H9 (cell line): ENCODE results near the gene BMP7. TPM values are rescaled to one million over a fixed set of nuclear protein-coding genes. Genes with fewer than 3 reads are reported as not detected.

ENCODE experiments used
- DNase-seq: peaks from one replicate; pipeline ENCODE4 v3.0.0-alpha.2; 2017
- H2AFZ ChIP-seq: one replicate; pipeline ENCODE4 v1.6.1; 2013; ENCODE audit warnings: mild to moderate bottlenecking, low read length, control low read depth, moderate library complexity
- H2AK5ac ChIP-seq: 2 replicates; pipeline ENCODE4 v1.6.1; 2013; ENCODE audit warnings: low read length, control low read depth, mixed read lengths; ENCODE audit not compliant: insufficient read length
- H2BK120ac ChIP-seq: one replicate; pipeline ENCODE4 v1.6.1; 2013; ENCODE audit warnings: low read depth, mild to moderate bottlenecking, low read length, control low read depth, inconsistent platforms; ENCODE audit not compliant: poor library complexity, severe bottlenecking
- H2BK12ac ChIP-seq: 2 replicates; pipeline ENCODE4 v1.6.1; 2013; ENCODE audit warnings: low read length, control low read depth, mixed read lengths, low read depth; ENCODE audit not compliant: insufficient read length
- H2BK15ac ChIP-seq: 2 replicates; pipeline ENCODE4 v1.6.1; 2013; ENCODE audit warnings: low read depth, low read length, control low read depth
- H2BK20ac ChIP-seq: one replicate; pipeline ENCODE4 v1.6.1; 2013; ENCODE audit warnings: low read depth, mild to moderate bottlenecking, low read length, control low read depth, inconsistent platforms; ENCODE audit not compliant: poor library complexity, severe bottlenecking
- H2BK5ac ChIP-seq: 2 replicates; pipeline ENCODE4 v1.6.1; 2013; ENCODE audit warnings: low read length, control low read depth, mixed read lengths; ENCODE audit not compliant: insufficient read length
- H3K14ac ChIP-seq: 2 replicates; pipeline ENCODE4 v1.6.1; 2013; ENCODE audit warnings: low read length, control low read depth; ENCODE audit not compliant: insufficient read depth
- H3K18ac ChIP-seq: 2 replicates; pipeline ENCODE4 v1.6.1; 2013; ENCODE audit warnings: low read depth, mild to moderate bottlenecking, mixed read lengths, low read length, control low read depth; ENCODE audit not compliant: insufficient read length
- H3K23ac ChIP-seq: 2 replicates; pipeline ENCODE4 v1.6.1; 2013; ENCODE audit warnings: low read length, control low read depth, mixed read lengths, low read depth; ENCODE audit not compliant: insufficient read length
- H3K23me2 ChIP-seq: 2 replicates; pipeline ENCODE4 v1.6.1; 2013; ENCODE audit warnings: low read depth, mild to moderate bottlenecking, mixed read lengths, low read length, control low read depth; ENCODE audit not compliant: insufficient read length, poor library complexity, severe bottlenecking
- H3K27ac ChIP-seq: 2 replicates; pipeline ENCODE4 v1.5.1; 2013; ENCODE audit warnings: low read length, control low read depth, mixed read lengths, low read depth; ENCODE audit not compliant: insufficient read length
- H3K27me3 ChIP-seq: 2 replicates; pipeline ENCODE4 v1.6.1; 2013; ENCODE audit warnings: low read length, control low read depth, inconsistent platforms; ENCODE audit not compliant: insufficient read depth
- H3K4ac ChIP-seq: 2 replicates; pipeline ENCODE4 v1.6.1; 2013; ENCODE audit warnings: low read depth, mild to moderate bottlenecking, control low read depth, inconsistent platforms, low read length, moderate library complexity
- H3K4me1 ChIP-seq: 2 replicates; pipeline ENCODE4 v1.6.1; 2013; ENCODE audit warnings: low read length, control low read depth, inconsistent platforms; ENCODE audit not compliant: insufficient read depth
- H3K4me2 ChIP-seq: 2 replicates; pipeline ENCODE4 v1.6.1; 2013; ENCODE audit warnings: low read length, control low read depth, mixed read lengths; ENCODE audit not compliant: insufficient read length, insufficient read depth
- H3K56ac ChIP-seq: 2 replicates; pipeline ENCODE4 v1.6.1; 2013; ENCODE audit warnings: low read depth, mild to moderate bottlenecking, mixed read lengths, low read length, control low read depth; ENCODE audit not compliant: insufficient read length
- H3K79me1 ChIP-seq: 2 replicates; pipeline ENCODE4 v1.6.1; 2013; ENCODE audit warnings: low read depth, mild to moderate bottlenecking, moderate library complexity, low read length, control low read depth, inconsistent platforms; ENCODE audit not compliant: insufficient read depth, poor library complexity, severe bottlenecking
- H3K79me2 ChIP-seq: 2 replicates; pipeline ENCODE4 v1.6.1; 2013; ENCODE audit warnings: low read length, control low read depth, inconsistent platforms; ENCODE audit not compliant: insufficient read depth
- H3K9ac ChIP-seq: 2 replicates; pipeline ENCODE4 v1.6.1; 2013; ENCODE audit warnings: low read length, control low read depth, mixed read lengths; ENCODE audit not compliant: insufficient read length; ENCODE audit errors: extremely low read depth
- H3K9me3 ChIP-seq: one replicate; pipeline ENCODE4 v1.6.1; 2013; ENCODE audit warnings: low read depth, low read length, inconsistent platforms; ENCODE audit not compliant: control insufficient read depth
- H3T11ph ChIP-seq: one replicate; pipeline ENCODE4 v1.6.1; 2013; ENCODE audit warnings: mild to moderate bottlenecking, low read length, control low read depth, inconsistent platforms
- H4K20me1 ChIP-seq: one replicate; pipeline ENCODE4 v1.6.1; 2013; ENCODE audit not compliant: control insufficient read depth, insufficient read length, insufficient read depth
- H4K5ac ChIP-seq: 2 replicates; pipeline ENCODE4 v1.6.1; 2013; ENCODE audit warnings: low read depth, mild to moderate bottlenecking, mixed read lengths, low read length, control low read depth; ENCODE audit not compliant: insufficient read length
- H4K8ac ChIP-seq: replicated peaks from 2 replicates; pipeline ENCODE4 v1.6.1; 2013; ENCODE audit warnings: low read length, control low read depth, mixed read lengths, low read depth; ENCODE audit not compliant: insufficient read length
- H4K91ac ChIP-seq: 2 replicates; pipeline ENCODE4 v1.6.1; 2013; ENCODE audit warnings: low read depth, mild to moderate bottlenecking, moderate library complexity, mixed read lengths, low read length, control low read depth; ENCODE audit not compliant: insufficient read length
- H3K27ac Mint-ChIP-seq, 3 experiments: 2 replicates in 2 of 3; 3 replicates in 1 of 3; pipeline ENCODE4 v1.8.0; 2020 to 2021; ENCODE audit warnings: mixed read lengths in 3 of 3, mild to moderate bottlenecking in 1 of 3, moderate library complexity in 1 of 3
- H3K27me3 Mint-ChIP-seq: 2 replicates; pipeline ENCODE4 v1.8.0; 2021; ENCODE audit warnings: low read depth, mild to moderate bottlenecking, moderate library complexity, mixed read lengths
- H3K36me3 Mint-ChIP-seq, 3 experiments: 2 replicates in 2 of 3; 3 replicates in 1 of 3; pipeline ENCODE4 v1.8.0; 2020 to 2021; ENCODE audit warnings: low read depth in 3 of 3, mixed read lengths in 3 of 3; ENCODE audit not compliant: insufficient read depth in 1 of 3
- H3K4me1 Mint-ChIP-seq, 2 experiments: 2 replicates each; pipeline ENCODE4 v1.8.0; 2020; ENCODE audit warnings: mixed read lengths in 2 of 2
- H3K4me3 Mint-ChIP-seq, 2 experiments: 2 replicates in 1 of 2; 3 replicates in 1 of 2; pipeline ENCODE4 v1.8.0; 2020 to 2021; ENCODE audit warnings: mild to moderate bottlenecking in 2 of 2, mixed read lengths in 2 of 2, moderate library complexity in 1 of 2
- H3K9me3 Mint-ChIP-seq, 2 experiments: 2 replicates in 1 of 2; 3 replicates in 1 of 2; pipeline ENCODE4 v1.8.0; 2020; ENCODE audit warnings: mild to moderate bottlenecking in 2 of 2, mixed read lengths in 2 of 2, moderate library complexity in 1 of 2
- WGBS: extraction: QIAGEN DNeasy Blood & Tissue Kit; methylation state at CpG from one replicate; pipeline ENCODE4 v1.1.7; 2013; ENCODE audit warnings: missing lambda C conversion rate, low lambda C conversion rate, mixed read lengths; ENCODE audit not compliant: insufficient read length; ENCODE audit errors: extremely low coverage; 5-methylcytosine and 5-hydroxymethylcytosine counted together
- total RNA-seq: library from RNA; stranded (reverse); gene quantifications from 2 replicates; pipeline ENCODE4 v1.2.1, GENCODE V29; 2021
- TF ChIP-seq, protein P1 (sequence below): fragments of 200-600 bp; sonication (generic); conservative IDR thresholded peaks from 3 replicates; pipeline ENCODE4 v1.8.0; 2021; ENCODE audit warnings: antibody characterized with exemption, mild to moderate bottlenecking

Gene BMP7
- total RNA-seq, 1 experiment from 2014 or later = 17.7 TPM

DNA sequence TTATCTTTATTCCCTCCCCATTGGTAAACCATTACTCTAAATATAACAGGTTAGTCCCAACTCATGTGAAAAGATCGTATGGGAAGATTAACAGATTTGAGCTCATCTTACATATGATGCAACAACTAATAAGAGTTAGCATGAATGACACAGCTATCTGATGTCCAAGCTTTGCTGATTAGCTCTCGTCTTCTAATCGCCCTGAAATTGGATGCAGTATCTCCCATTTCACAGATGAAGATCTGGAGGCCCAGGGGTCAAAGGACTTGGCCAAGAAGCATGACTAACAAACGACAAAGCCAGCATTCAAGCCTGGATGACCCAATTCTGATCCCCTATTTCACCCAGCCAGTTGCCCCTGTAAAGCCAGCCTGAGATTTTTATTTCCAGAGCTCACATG is 8.4 kb upstream of the BMP7 start:
- H3K79me1 ChIP-seq = no peaks in the 10 kb centered on the region
- H3K4me1 ChIP-seq = peaks cover under 1% of the 10 kb centered on the region; the same call in 1 of the 2 replicates
- no CpG with 5 or more reads among the region's 4 CpGs for WGBS
- no peak overlapping the region for H3K4ac ChIP-seq
- no peaks in the 10 kb centered on the region for H3K79me2 ChIP-seq
- no peak overlapping the region for H3T11ph ChIP-seq
- no peaks in the 10 kb centered on the region for H3K23me2 ChIP-seq
- H3K14ac ChIP-seq = no peak overlapping the region
- H3K56ac ChIP-seq = no peak overlapping the region
- Mint-ChIP-seq H3K36me3 (no peaks in the 10 kb centered on the region), H3K27me3 (peaks cover 50% of the 10 kb centered on the region), H3K4me1 (peaks cover 24 to 38% of the 10 kb centered on the region in 2 experiments), H3K9me3 (no peaks in the 10 kb centered on the region; a peak in 2 of 5 replicates), H3K4me3 (no peak overlapping the region), H3K27ac (peak overlapping the region in 1 of 3 experiments; percentile 8; a peak in 1 of 7 replicates)
- no peaks in the 10 kb centered on the region for H3K27me3 ChIP-seq
- DNase-seq = no peak
- TF ChIP-seq, protein P1, sequence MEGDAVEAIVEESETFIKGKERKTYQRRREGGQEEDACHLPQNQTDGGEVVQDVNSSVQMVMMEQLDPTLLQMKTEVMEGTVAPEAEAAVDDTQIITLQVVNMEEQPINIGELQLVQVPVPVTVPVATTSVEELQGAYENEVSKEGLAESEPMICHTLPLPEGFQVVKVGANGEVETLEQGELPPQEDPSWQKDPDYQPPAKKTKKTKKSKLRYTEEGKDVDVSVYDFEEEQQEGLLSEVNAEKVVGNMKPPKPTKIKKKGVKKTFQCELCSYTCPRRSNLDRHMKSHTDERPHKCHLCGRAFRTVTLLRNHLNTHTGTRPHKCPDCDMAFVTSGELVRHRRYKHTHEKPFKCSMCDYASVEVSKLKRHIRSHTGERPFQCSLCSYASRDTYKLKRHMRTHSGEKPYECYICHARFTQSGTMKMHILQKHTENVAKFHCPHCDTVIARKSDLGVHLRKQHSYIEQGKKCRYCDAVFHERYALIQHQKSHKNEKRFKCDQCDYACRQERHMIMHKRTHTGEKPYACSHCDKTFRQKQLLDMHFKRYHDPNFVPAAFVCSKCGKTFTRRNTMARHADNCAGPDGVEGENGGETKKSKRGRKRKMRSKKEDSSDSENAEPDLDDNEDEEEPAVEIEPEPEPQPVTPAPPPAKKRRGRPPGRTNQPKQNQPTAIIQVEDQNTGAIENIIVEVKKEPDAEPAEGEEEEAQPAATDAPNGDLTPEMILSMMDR = no peak
- no peak overlapping the region for H3K4me2 ChIP-seq
- H2BK120ac ChIP-seq = no peak overlapping the region
- no peak overlapping the region for H2BK5ac ChIP-seq
- no peak overlapping the region for H2BK12ac ChIP-seq
- H2AFZ ChIP-seq = no peak overlapping the region
- no peak overlapping the region for H3K18ac ChIP-seq
- H3K23ac ChIP-seq = no peak overlapping the region
- H4K8ac ChIP-seq = no peak overlapping the region
- no peak overlapping the region for H3K9ac ChIP-seq
- H4K20me1 ChIP-seq = no peaks in the 10 kb centered on the region
- H2AK5ac ChIP-seq = no peak overlapping the region
- H2BK20ac ChIP-seq = no peak overlapping the region
- no peaks in the 10 kb centered on the region for H3K9me3 ChIP-seq
- H4K5ac ChIP-seq = no peak overlapping the region
- H3K27ac ChIP-seq = no peak overlapping the region
- no peak overlapping the region for H2BK15ac ChIP-seq
- H4K91ac ChIP-seq = no peak overlapping the region
